HG03442 (cell line): ENCODE results near the gene MIER2.
"Not testable (repeated sequence)": the region's sequence is repeated elsewhere in the genome, so short reads cannot be mapped to it uniquely, and the experiment has no call there.

Experiments used
- ATAC-seq: cut with Tn5 transposase; IDR thresholded peaks from one replicate; pipeline ENCODE4 v1.9.1; 2021; ENCODE audit warnings: mild to moderate bottlenecking, moderate library complexity; ENCODE audit not compliant: unreplicated experiment

MIER2 gene

GRCh38 chr19:289651-290371 lies 54.8 kb downstream of the MIER2 start:
- ATAC-seq, result no peak

DNA sequence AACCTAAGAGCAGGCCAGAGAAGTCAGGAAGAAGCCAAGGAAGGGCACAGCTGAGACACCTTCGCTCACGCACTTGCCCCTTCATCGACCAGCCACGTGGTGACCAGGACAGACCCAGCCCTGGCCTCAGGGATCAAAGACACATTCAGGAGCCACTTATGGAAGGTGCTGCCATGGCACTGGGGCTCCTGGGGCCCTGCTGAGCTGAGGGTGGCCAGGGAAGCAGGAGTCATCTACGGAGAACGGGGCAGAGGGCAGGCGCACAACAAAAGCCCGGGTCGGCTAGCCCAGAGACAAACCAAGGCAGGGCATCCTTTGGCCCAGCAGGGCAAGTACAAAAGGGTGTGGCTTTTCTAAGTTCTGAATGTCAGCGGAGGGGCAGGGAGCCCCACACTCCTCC lies 55.7 kb downstream of the MIER2 start:
- no peak for ATAC-seq

- no peak for ATAC-seq
Observed at GRCh38 chr19:287381-287871, 57.2 kb downstream of the MIER2 start.

DNA sequence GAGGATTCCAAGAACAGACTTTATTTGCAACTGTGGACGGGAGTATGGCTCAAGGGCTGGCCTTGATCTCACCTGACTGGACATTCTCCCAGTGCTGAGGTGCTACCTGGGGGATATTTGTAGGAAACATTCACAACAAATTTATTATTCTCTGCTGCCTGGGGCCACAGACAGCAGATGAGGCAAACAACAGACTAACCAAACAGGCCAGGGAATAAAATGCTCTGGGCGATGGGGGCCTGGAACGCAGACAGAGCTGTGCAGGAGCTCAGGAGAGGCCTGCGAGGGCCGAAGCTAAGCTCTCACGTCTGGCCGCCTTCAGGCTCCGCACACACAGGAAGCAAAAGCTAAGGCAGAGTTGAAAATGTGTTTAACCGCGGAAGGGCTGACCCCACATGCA lies 61.2 kb downstream of the MIER2 start:
- ATAC-seq, result no peak

- ATAC-seq, result no peak
Observed at GRCh38 chr19:282501-282900, 62.1 kb downstream of the MIER2 start.

- no peak for ATAC-seq
Observed at GRCh38 chr19:281992-282391, 62.6 kb downstream of the MIER2 start.

DNA sequence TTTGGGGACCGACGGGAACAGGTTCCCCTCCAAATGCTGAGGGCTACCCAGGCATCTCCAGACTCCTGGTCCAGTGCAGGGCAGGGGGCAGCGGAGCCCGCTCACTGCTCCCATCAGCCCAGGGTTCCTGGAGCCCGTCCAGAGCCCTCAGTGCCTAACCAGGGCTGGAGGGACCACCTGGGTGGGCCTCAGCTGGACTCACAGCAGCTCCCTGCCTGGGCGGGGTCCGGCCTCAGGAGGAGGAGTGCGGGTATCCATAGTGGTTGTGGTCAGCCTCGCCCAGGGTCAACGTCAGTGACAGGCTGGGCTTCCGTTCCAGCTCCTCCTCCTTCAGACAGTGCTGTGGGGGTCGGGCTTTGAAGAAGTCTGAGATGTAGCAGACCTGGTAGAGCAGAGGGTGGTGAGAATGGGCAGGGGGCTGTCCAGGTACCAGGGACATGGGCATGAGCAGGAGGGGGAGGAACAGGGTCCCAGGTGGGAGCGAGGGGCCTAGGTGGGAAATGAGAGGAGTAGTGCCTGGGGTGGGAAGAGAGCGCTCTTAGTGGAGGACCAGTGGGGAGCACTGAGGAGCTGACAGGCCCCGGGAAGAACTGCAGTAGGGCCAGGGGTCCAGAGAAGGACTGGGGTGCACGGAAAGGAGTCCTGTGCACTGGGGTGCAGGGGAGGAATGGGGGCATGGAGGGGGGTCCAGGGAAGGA lies 63.3 kb downstream of the MIER2 start:
- no peak for ATAC-seq

DNA sequence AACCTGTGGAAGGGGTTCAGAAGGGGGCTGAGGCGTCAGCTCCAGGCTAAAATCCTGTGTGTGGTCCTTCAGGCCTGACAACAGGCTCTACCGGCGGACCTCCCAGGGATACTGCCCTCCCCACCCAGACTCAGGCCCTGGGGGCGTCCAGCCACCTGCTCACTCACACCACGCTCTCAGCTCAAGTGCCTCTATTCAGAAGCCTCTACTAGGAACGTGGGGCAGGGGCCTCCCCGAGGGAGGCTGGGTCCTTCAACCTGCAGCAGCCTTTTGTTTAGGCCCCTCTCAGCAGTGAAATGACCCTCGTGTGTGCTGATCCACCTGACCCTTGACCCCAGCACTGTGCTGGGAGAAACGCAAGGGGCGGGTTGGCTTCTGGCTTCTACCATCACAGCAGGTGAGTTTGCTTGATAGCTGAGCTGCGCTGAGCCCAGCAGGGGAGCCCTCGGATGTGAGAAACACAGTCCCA lies 64.0 kb downstream of the MIER2 start:
- no peak for ATAC-seq

GRCh38 chr19:279656-280055 lies 64.9 kb downstream of the MIER2 start:
- ATAC-seq, result no peak

- ATAC-seq, result no peak
Observed at GRCh38 chr19:279231-279630, 65.4 kb downstream of the MIER2 start.

DNA sequence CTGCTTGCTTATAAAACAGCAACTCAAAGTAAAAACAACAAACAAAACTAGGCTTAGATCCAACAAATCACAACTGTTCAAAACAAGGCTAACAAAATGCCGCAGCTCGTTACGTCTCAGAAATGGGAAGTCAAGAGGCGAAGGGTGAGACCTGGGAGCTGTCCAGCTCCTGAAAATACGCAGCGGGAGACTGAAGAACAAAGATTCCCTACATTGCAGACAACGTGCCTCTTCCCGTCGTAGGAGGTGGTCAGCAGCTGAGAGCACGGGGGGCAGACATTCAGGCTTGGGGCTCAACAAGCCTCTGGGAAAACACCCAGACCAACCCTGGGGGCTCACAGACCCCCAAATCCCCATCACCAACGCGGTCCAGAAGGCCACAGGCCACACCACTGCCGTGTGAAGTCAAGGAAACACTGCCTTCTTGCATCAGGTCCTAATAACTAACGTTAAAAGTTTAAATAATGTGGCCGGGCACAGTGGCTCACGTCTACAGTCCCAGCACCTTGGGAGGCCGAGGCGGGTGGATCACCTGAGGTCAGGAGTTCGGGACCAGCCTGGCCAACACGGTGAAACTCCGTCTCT lies 66.9 kb downstream of the MIER2 start:
- no peak for ATAC-seq

DNA sequence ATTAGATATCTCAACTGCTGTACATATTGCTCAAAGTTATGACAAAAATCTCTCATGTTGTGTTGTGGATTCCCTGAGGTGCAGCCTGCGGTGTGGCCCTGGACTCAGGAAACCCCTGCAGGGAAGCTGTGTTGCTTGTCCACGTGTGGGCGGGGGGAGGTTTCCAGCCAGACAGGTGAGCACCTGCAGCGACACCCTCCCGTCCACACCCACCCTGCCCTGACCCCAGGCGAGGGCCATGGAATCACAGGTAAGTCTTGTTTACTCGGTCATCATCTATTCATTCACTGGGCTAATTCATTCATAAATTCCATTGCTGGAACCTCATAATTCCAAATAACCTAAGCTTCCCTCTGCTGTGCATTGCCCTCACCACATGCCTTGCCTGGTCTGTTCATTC lies 67.5 kb downstream of the MIER2 start:
- ATAC-seq, result no peak

DNA sequence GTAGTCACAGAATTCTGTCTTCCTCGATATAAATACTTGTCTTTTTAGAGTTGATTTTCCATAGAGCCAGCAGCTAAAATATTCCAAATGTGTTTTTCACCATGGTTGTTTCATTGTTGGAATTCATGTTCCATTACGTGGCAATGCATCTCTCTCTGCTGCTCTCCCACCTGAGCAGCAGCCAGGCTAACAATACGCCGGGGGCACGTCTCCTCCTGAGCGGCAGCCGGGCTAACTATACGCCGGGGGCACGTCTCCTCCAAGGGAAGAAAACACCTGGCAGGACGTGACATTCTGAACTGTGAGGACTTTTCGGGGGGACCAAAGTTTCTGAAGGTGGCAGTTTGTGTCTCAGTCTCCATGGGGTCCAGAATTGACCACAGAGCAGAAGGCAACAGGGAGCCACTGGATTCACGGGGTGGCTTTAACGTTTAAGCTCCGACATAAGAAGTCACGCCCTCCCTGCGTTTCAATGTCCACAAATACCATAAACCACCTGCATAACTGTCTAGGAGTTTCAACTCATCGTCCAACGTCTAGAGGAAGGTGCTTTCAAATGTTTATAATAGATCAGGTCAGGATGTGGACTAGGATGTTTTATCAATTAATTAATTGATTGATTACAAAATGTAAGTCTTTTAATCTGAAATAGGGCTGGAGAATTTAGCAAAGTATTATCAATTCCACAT lies 68.5 kb downstream of the MIER2 start:
- ATAC-seq, result no peak

GRCh38 chr19:275000-275399 lies 69.6 kb downstream of the MIER2 start:
- ATAC-seq, result no peak

DNA sequence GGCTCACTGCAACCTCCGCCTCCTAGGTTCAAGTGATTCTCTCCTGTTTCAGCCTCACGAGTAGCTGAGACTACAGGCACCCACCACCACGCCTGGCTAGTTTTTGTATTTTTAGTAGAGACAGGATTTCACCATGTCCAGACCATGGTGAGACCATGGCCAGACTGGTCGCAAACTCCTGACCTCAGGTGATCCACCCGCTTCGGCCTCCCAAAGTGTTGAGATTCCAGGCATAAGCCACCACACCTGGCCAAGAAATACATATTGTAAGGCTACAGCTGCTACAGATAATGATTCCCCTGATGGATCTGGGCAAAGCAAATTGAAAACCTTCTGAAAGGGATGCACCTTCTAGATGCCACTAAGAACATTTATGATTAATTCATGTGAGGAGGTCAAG lies 71.2 kb downstream of the MIER2 start:
- ATAC-seq, result no peak

DNA sequence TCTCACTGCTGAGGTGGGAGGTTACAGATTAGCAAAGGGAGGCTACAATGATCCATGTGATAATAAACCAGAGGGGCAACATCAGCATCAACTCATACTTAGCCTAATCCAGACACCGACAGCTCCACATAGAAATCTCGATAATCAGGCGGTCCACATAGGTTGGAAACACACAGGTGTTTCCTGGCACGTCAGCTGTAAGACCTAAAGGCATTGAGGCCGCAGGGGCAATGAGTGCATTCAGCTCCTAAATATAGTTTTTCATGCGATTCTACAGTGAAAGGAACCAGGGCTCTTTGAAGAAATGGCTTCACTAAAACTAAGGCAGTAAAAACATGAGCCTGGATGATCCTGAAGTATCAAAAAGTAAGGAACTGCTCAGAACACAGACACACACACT lies 72.7 kb downstream of the MIER2 start:
- no peak for ATAC-seq

DNA sequence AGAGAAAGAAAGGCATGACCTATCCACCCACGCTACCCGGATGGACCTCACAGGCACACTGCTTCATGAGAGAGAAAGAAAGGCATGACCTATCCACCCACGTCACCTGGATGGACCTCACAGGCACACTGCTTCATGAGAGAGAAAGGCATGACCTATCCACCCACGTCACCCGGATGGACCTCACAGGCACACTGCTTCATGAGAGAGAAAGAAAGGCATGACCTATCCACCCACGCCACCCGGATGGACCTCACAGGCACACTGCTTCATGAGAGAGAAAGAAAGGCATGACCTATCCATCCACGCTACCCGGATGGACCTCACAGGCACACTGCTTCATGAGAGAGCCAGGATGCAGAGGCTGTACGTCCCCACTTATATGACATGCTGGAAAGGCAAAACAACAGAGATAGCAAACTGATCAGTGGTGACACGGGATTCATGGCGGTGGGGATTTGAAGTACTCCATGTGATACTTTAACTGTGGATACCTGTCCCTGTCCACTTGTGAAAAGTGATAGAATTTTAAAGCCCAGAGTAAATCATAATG lies 73.8 kb downstream of the MIER2 start:
- not testable (repeated sequence) for ATAC-seq

GRCh38 chr19:269241-269640 lies 75.4 kb downstream of the MIER2 start:
- ATAC-seq, result no peak

- ATAC-seq, result no peak
Observed at GRCh38 chr19:262125-262524, 82.5 kb downstream of the MIER2 start.

- not testable (repeated sequence) for ATAC-seq
Observed at GRCh38 chr19:256804-257203, 87.8 kb downstream of the MIER2 start.
